NCI-H2227 (cell line): ENCODE measurements around the gene HIF3A.
"Not testable (repeated sequence)": the region's sequence is repeated elsewhere in the genome, so short reads cannot be mapped to it uniquely, and the experiment has no call there.

Experiments
- DNase-seq: peaks from one replicate; lab custom pipeline; 2025; ENCODE audit not compliant: unreplicated experiment; lab: John Stamatoyannopoulos, UW

HIF3A gene

GRCh38 chr19:46291829-46292228 is 5.0 kb upstream of the HIF3A start:
- DNase-seq: no peak

GRCh38 chr19:46294494-46294893 is 2.3 kb upstream of the HIF3A start:
- no peak for DNase-seq

DNA sequence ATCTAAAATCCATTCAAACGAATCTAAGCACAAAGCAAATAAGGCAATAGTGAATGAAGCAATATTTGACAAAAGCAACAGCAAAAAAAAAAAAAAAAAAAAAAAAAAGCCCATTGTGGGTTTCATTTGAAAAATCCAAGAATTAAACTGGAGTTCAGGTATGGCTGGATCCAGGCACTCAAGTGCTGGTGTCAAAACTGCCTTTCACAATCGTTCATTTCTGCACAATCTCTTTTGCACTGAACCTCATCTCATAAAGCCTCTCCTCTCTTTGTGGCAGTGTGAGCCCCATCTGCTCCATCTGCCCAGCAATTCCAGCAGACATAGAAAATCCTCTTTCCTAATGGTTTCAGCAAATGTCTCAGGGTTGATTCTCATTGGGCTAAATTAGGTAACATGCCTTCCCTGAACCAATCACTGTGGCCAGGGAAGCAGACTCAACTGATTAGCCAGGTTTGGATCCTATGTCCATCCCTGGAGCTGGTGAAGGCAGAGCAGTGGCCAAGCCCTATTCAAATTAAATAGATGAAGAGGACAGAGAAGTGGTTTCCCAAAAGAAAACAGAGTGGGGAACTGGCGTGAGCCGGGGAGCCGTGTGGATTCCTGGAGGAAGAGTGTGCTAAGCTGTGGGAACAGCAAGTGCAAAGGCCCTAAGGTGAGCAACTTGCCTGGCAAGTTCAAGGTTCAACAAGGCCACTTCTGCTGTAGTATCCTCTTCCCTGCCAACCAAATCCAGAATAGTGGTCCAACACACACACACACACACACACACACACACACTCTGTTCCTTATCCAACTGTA is 1.2 kb upstream of the HIF3A start:
- no peak for DNase-seq

GRCh38 chr19:46296202-46296480 is 701 bp upstream of the HIF3A start:
- no peak for DNase-seq

- DNase-seq: peak; percentile 35
Measured at GRCh38 chr19:46297700-46298478, 1.0 kb downstream of the HIF3A start.

GRCh38 chr19:46298479-46299003 is 1.7 kb downstream of the HIF3A start:
- DNase-seq: no peak

- DNase-seq: peak; percentile 90
Measured at GRCh38 chr19:46299004-46299509, 2.2 kb downstream of the HIF3A start.

GRCh38 chr19:46299695-46300094 is 2.9 kb downstream of the HIF3A start:
- no peak for DNase-seq

DNA sequence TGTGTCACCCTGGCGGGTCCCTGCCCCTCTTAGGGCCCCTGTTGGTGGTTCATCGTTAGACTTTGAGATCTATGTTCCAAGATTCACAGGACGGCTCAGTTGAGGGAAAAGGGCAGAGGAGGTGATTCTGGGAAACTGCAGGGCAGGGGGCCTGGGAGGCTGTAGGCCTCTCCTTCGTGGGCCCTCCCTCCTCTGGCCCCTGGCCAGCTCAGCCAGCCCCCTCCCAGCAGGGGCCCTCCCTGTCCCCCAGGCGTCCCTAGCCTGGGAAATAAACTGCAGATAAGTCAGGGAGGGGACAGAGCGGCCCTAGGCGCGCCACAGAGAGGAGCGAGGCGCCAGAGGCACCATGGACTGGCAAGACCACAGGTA is 6.5 kb downstream of the HIF3A start:
- no peak for DNase-seq

GRCh38 chr19:46303691-46304397 is 7.0 kb downstream of the HIF3A start:
- no peak for DNase-seq

GRCh38 chr19:46306501-46306900 is 9.7 kb downstream of the HIF3A start:
- no peak for DNase-seq

DNA sequence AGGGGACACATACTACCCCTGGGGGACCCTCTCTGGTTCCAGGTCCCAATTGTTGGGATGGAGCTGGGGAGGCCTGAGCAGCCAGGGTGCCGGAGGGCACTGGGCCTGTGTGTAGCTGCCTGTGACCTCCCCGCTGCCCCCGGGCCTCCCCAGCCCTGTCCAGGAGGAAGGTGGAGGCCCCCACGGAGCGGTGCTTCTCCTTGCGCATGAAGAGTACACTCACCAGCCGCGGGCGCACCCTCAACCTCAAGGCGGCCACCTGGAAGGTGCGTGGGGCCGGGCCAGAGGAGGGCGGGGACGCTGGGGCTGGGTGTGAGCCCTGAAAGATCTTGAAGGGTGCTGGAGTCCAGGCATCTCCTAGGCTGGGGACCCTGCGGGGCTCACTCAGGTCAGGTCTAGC is 11.7 kb downstream of the HIF3A start:
- no peak for DNase-seq

DNA sequence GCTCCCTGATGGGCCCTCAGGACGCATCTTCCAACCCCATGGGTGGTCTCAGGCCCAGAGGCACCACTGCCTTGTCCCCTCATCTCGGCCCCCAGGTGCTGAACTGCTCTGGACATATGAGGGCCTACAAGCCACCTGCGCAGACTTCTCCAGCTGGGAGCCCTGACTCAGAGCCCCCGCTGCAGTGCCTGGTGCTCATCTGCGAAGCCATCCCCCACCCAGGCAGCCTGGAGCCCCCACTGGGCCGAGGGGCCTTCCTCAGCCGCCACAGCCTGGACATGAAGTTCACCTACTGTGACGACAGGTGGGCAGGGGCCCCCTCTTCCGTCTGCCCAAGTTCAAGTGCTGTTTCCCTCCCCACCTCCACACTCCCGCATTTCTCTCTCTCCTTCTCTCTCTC is 12.2 kb downstream of the HIF3A start:
- no peak for DNase-seq

DNA sequence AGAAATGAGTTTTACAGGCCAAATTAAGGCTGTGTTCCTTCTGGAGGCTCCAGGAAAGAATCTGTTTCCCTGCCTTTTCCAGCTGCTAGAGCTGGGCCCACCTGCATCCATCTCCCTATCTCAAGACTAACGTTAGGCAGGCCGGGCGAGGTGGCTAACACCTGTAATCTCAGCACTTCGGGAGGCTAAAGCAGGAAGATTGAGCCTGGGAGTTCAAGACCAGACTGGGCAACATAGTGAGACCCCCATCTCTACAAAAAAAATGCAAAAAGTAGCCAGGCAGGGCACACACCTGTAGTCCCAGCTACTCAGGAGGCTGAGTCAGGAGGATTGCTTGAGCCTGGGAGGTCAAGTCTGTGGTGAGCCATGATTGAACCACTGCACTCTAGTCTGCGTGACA is 14.6 kb downstream of the HIF3A start:
- no peak for DNase-seq

- not testable (repeated sequence) for DNase-seq
Measured at GRCh38 chr19:46313540-46314469, 17.0 kb downstream of the HIF3A start.

DNA sequence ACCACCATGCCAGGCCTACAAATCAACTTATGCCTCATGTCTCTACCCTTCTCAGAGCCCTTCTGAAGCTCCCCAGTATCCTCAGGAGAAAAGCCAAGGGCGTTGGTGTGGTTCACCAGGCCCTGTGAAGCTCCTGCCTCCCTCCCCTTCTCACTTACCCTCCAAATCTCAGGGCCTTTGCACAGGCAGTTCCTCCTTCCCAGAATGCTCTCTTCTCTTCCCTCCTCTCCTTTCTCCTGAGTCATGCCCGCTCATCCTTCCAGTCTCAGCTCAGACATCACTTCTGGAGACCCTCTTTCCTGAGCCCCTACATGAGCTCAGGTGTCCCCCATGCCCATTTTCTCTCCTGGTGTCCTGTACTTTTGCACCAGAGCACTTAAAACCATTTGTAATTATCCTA is 20.5 kb downstream of the HIF3A start:
- no peak for DNase-seq

GRCh38 chr19:46319613-46320012 is 22.8 kb downstream of the HIF3A start:
- DNase-seq: no peak

DNA sequence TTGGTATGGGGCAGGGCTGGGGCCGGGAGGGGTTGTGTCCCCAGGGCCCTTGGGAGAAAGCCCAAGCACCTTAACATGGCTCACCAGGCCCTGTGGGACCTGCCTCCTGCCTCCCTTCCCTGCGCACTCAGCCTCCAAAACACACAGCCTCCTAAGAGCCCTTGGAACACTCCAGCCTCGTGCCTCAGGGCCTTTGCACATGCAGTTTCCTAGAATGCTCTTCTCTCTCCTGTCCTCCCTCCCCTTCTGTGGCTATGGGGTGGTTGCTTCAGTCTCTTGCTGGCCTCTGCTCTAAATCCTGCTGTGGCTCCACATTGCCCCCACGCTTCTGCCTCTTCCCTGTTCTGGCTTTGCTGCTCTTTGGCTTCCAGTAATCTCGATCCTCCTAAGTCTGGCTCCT is 23.7 kb downstream of the HIF3A start:
- no peak for DNase-seq

GRCh38 chr19:46321653-46322052 is 24.8 kb downstream of the HIF3A start:
- DNase-seq: no peak

GRCh38 chr19:46323227-46323626 is 26.4 kb downstream of the HIF3A start:
- not testable (repeated sequence) for DNase-seq

DNA sequence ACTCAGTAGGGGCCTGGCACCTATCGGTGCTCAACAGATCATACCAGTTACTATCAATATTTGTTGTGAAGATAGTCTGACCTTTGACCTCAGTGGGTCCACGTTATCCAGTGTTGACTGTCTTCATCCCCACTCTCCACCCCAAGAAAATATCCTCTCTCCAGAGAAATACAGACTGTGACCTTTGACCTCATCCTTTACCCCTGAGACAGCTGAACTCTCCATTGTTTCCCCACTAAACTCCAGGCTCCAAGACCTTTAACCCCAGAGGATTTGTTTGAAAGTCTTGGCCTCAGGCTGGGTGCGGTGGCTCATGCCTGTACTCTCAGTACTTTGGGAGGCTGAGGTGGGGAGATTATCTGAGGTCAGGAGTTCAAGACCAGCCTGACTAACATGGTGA is 27.4 kb downstream of the HIF3A start:
- DNase-seq: no peak
